ENCODE measurements around the gene SLC6A3. TPM values are rescaled to one million over a fixed set of nuclear protein-coding genes. Genes with fewer than 3 reads are reported as not detected.

SLC6A3 gene
- total RNA-seq, 2 donors from 2014 or later, result 0.16 TPM; not detected in 1

DNA sequence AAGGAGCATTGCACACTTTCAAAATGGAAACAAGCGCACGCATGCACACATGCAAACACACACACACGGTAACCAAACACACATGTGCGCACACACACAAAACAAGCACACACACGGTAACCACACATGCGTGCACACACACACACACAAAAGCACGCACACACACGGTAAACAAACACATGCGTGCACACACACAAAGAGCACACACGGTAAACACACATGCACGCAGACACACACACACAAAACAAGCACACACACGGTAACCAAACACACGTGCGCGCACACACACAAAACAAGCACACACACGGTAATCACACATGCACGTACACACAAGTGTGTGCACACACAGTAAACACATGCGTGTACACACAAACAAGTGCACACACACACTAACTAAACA is 19.3 kb upstream of the SLC6A3 start:
- H3K27me3 ChIP-seq, result no peaks in the 10 kb centered on the region
- no peaks in the 10 kb centered on the region for H3K9me3 ChIP-seq
- H3K36me3 ChIP-seq, result peaks cover 26% of the 10 kb centered on the region
- TF ChIP-seq, protein P1, sequence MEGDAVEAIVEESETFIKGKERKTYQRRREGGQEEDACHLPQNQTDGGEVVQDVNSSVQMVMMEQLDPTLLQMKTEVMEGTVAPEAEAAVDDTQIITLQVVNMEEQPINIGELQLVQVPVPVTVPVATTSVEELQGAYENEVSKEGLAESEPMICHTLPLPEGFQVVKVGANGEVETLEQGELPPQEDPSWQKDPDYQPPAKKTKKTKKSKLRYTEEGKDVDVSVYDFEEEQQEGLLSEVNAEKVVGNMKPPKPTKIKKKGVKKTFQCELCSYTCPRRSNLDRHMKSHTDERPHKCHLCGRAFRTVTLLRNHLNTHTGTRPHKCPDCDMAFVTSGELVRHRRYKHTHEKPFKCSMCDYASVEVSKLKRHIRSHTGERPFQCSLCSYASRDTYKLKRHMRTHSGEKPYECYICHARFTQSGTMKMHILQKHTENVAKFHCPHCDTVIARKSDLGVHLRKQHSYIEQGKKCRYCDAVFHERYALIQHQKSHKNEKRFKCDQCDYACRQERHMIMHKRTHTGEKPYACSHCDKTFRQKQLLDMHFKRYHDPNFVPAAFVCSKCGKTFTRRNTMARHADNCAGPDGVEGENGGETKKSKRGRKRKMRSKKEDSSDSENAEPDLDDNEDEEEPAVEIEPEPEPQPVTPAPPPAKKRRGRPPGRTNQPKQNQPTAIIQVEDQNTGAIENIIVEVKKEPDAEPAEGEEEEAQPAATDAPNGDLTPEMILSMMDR (IDR thresholded peaks at IDR 0.05), result no peak
- no peak overlapping the region for H3K4me3 ChIP-seq
- no peak overlapping the region for H3K27ac ChIP-seq
- H3K4me1 ChIP-seq, result no peaks in the 10 kb centered on the region
- no peak for DNase-seq (ENCODE audit: low spot score)

DNA sequence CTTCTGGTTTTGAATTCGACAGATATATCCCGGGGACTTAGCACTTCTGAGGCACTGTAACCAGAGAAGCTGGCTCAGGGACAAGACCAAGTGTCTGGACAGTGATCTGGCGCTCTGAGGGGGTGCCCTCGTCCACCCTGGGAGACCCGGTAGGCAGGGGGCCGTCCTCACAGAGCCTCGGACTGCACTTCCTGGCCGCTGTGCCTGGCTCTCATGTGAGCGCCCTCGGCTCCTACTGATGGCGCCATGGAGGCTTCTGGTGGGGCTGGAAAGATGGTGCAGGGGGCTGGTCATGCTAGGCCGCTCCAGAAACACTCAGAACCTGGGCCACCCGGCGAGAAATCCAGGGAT is 18.8 kb upstream of the SLC6A3 start:
- TF ChIP-seq, protein P1 (IDR thresholded peaks at IDR 0.05), result no peak
- Histone ChIP-seq H3K36me3 (peaks cover 26% of the 10 kb centered on the region), H3K4me3 (no peak overlapping the region), H3K4me1 (no peaks in the 10 kb centered on the region), H3K9me3 (no peaks in the 10 kb centered on the region), H3K27ac (no peak overlapping the region), H3K27me3 (no peaks in the 10 kb centered on the region)
- no peak for DNase-seq (ENCODE audit: low spot score)

DNA sequence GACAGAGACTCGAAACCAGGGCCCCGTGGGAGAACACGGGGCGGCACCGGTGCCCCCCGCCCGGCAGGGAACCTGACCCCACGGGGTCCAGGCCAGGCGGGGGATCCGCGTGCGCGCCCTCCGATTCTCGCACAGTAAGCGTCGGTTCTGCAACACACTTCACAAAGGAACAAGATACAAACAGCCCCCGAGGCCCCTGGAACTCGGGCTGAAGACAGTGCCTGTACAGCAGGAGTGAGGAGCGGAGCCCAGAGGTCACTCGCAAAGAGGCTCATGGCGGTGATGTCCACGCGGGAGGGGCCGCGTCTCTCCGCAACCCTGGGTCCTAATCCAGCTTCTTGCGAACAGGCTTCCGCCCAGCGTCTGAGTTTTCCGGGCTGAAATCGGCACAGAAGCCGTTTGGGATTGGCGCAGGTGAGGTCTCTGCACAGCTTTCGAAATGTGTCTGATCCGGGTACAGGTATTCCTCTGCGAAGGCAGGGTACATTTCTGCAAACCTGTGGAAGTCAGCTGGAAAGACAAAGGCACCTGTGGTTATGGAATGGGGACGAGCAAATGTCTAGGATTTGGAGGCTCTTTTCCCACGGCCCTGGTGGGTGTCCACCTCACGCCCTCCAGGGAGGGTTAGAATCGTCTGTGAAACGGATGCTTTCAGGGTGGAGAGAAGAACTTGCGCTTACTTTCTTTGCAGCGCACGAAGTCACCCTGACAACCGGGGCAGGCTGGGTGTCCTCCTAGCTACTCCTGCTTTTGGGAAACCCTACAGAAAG is 18.3 kb upstream of the SLC6A3 start:
- Histone ChIP-seq H3K27me3 (no peaks in the 10 kb centered on the region), H3K9me3 (no peaks in the 10 kb centered on the region), H3K36me3 (peaks cover 26% of the 10 kb centered on the region), H3K4me3 (no peak overlapping the region), H3K27ac (no peak overlapping the region), H3K4me1 (no peaks in the 10 kb centered on the region)
- DNase-seq (ENCODE audit: low spot score), result no peak
- TF ChIP-seq, protein P1 (IDR thresholded peaks at IDR 0.05), result no peak

DNA sequence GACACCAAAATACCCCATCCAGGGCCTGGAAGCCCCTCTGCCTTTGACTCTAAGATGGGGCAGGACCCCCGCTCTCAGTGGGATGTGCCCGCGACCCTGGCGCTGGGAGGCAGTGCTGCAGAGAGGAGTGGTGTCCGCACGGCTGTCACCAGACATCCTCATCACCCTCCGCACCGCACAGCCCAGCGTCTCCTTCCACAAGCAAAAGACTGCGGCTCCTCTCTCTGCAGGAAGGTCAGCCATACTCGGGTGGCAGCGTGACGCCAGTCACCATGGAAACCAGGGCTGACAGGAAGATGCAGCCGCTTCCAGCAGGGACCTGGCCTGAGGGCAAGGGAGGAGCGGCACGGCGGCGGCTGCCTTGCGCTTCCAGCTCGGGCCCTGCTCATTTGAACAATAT is 17.1 kb upstream of the SLC6A3 start:
- DNase-seq (ENCODE audit: low spot score), result no peak
- Histone ChIP-seq H3K36me3 (peaks cover 26% of the 10 kb centered on the region), H3K27ac (no peak overlapping the region), H3K4me1 (no peaks in the 10 kb centered on the region), H3K4me3 (no peak overlapping the region), H3K9me3 (no peaks in the 10 kb centered on the region), H3K27me3 (no peaks in the 10 kb centered on the region)
- TF ChIP-seq, protein P1 (IDR thresholded peaks at IDR 0.05), result no peak

DNA sequence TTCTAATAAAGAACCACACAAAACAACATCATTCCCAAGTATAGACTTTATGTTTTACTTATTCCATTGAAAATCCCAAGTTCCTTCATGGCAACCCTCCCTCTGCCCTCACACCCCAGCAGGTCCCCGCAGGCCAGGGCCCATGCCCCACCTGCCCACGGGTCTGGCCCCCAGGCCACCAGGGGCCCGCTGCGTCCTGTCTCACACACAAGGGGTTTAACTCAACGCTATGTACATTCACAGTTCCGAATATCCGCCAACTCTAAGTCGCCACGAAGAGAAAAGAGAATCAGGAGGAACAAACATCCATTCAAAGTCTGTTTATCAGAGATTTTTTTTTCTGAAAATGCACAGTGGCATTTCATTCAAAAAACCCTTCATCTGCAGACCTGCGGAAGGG is 16.2 kb upstream of the SLC6A3 start:
- Histone ChIP-seq H3K36me3 (peaks cover 26% of the 10 kb centered on the region), H3K9me3 (no peaks in the 10 kb centered on the region), H3K27ac (no peak overlapping the region), H3K27me3 (no peaks in the 10 kb centered on the region), H3K4me1 (no peaks in the 10 kb centered on the region), H3K4me3 (no peak overlapping the region)
- DNase-seq (ENCODE audit: low spot score), result no peak
- TF ChIP-seq, protein P1 (IDR thresholded peaks at IDR 0.05), result no peak

Measured in right atrium auricular region (tissue), 2 donors.